Upper lobe of left lung (tissue), 4 donors: ENCODE data around the gene HERC2.

Source experiments
- POLR2A ChIP-seq, 4 donors: fragments of 450-650 bp; IDR thresholded peaks; one replicate each; pipeline ENCODE4 v1.5.1; 2016 to 2017; ENCODE audit warnings: antibody characterized with exemption in 4 of 4, mild to moderate bottlenecking in 2 of 4
- TF ChIP-seq, protein P1 (sequence below), 6 experiments: fragments of 450-650 bp in 4 of 6; fragments of 200-600 bp in 2 of 6; sonication (generic) in 2 of 6; IDR thresholded peaks; one replicate each; pipeline ENCODE4 v1.5.1; 2016 to 2019; ENCODE audit warnings: antibody characterized with exemption in 6 of 6

DNA sequence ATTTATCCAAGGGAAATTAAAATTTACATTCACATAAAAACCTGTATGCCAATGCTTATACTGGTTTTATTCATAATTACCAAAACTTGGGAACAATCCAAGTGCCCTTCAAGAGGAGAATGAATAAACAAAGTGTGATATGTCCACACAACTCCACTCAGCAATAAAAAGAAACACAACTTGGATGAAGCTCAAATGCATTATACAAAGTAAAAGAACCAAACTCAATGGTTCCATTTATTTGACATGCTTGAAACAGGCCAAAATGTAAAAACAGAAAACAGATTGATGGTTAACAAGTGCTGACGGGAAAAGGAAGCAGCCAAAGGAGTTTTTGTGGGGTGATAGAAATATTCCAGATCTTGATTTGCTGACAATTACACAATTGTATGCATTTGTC, 246.4 kb downstream of the HERC2 start:
- TF ChIP-seq, protein P1, sequence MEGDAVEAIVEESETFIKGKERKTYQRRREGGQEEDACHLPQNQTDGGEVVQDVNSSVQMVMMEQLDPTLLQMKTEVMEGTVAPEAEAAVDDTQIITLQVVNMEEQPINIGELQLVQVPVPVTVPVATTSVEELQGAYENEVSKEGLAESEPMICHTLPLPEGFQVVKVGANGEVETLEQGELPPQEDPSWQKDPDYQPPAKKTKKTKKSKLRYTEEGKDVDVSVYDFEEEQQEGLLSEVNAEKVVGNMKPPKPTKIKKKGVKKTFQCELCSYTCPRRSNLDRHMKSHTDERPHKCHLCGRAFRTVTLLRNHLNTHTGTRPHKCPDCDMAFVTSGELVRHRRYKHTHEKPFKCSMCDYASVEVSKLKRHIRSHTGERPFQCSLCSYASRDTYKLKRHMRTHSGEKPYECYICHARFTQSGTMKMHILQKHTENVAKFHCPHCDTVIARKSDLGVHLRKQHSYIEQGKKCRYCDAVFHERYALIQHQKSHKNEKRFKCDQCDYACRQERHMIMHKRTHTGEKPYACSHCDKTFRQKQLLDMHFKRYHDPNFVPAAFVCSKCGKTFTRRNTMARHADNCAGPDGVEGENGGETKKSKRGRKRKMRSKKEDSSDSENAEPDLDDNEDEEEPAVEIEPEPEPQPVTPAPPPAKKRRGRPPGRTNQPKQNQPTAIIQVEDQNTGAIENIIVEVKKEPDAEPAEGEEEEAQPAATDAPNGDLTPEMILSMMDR (IDR thresholded peaks at IDR 0.05) = no peak
- no peak for TF ChIP-seq POLR2A (IDR thresholded peaks at IDR 0.05)
